GM18505 (cell line): ENCODE measurements around the gene CEP78.
"Not testable (repeated sequence)": the region's sequence is repeated elsewhere in the genome, so short reads cannot be mapped to it uniquely, and the experiment has no call there.

Source experiments
- ATAC-seq: cut with Tn5 transposase; IDR thresholded peaks from one replicate; pipeline ENCODE4 v1.9.1; 2021; ENCODE audit not compliant: unreplicated experiment
- POLR2A ChIP-seq: IDR thresholded peaks from 4 replicates; pipeline ENCODE4 v1.6.1; 2011; ENCODE audit warnings: borderline replicate concordance; ENCODE audit not compliant: insufficient read depth, insufficient read length; ENCODE audit errors: extremely low read depth

CEP78 gene

GRCh38 chr9:78218890-78219289 lies 17.0 kb upstream of the CEP78 start:
- ATAC-seq = no peak
- TF ChIP-seq POLR2A = no peak

GRCh38 chr9:78221425-78221824 lies 14.4 kb upstream of the CEP78 start:
- no peak for TF ChIP-seq POLR2A
- no peak for ATAC-seq

- not testable (repeated sequence) for ATAC-seq
Measured at GRCh38 chr9:78221841-78222240, 14.0 kb upstream of the CEP78 start.

GRCh38 chr9:78230761-78231160 lies 5.1 kb upstream of the CEP78 start:
- ATAC-seq = no peak
- TF ChIP-seq POLR2A = no peak

GRCh38 chr9:78232471-78232870 lies 3.4 kb upstream of the CEP78 start:
- ATAC-seq = not testable (repeated sequence)

GRCh38 chr9:78234810-78235209 lies 1.1 kb upstream of the CEP78 start:
- ATAC-seq = no peak
- TF ChIP-seq POLR2A = no peak

- ATAC-seq = no peak
- no peak for TF ChIP-seq POLR2A
Measured at GRCh38 chr9:78235256-78235761, 566 bp upstream of the CEP78 start.

- TF ChIP-seq POLR2A = no peak
- peak; percentile 22 for ATAC-seq
Measured at GRCh38 chr9:78236551-78236910, 656 bp downstream of the CEP78 start.

- no peak for ATAC-seq
- no peak for TF ChIP-seq POLR2A
Measured at GRCh38 chr9:78238046-78239038, 2.5 kb downstream of the CEP78 start.

GRCh38 chr9:78239506-78239905 lies 3.6 kb downstream of the CEP78 start:
- TF ChIP-seq POLR2A = no peak
- no peak for ATAC-seq

- no peak for ATAC-seq
- no peak for TF ChIP-seq POLR2A
Measured at GRCh38 chr9:78242041-78242440, 6.2 kb downstream of the CEP78 start.

- TF ChIP-seq POLR2A = no peak
- no peak for ATAC-seq
Measured at GRCh38 chr9:78243130-78243529, 7.3 kb downstream of the CEP78 start.

- ATAC-seq = no peak
- no peak for TF ChIP-seq POLR2A
Measured at GRCh38 chr9:78245401-78245800, 9.5 kb downstream of the CEP78 start.

GRCh38 chr9:78248635-78249034 lies 12.8 kb downstream of the CEP78 start:
- no peak for ATAC-seq
- no peak for TF ChIP-seq POLR2A
